Measurements from ENCODE around the gene ZBTB20.

Gene ZBTB20

DNA sequence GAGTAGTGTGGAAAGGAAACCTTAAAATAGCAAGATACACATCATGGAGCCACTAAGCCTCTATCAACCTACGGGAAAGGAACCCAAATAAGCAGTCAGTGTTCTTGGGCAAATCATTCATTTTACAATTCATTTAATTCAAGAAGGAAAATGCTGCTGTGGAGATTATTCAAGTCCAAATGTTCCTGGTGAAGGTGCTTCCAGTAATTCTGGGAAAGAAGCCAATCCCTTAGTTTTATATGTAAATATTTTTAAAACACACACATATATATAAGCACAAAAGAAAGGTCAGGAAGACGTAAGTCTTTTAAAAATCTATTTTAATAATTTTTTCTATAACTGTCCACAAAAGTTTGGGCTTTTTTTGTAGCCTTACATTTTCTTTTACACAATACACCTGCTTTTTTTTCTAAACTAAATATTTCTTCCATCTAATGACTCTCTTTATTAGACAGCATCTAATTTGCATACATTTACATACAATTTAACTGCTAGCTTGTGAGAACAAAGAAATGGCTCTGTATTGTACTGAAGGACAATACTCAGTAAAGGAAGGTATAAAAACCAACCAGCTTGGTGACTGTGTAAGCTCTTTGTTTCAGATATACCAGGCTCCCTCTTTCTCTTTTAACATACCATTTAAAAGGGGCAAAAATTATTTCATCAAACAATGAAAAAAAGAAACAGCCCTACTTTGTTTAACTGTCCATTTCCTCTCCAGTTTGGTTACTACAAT lies 269.5 kb downstream of the ZBTB20 start:
- in situ Hi-C loops (cut with MboI; ENCODE audit: low sequenced_read_pairs) = no loop called here

DNA sequence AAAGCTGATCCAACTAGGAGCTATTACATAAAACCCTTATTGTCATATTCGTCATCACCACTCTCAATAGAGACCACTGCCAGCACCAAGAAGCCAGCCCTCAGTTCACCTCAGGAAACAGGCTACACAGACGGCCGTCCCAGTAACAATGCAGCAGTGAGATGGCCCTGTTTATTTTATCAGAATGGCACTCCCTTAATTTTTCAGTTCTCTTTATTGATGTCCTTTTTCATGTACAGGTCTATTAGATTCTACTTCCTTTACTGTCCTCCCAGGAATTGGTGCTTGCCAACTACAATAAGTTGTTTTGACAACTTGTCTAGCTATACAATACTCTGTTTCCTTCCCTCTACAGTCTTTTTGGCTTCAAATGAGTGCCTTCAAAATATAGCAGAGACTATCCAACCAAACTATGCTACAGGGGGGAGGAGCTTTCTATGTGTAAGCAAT lies 272.5 kb downstream of the ZBTB20 start:
- in situ Hi-C loops (cut with MboI; ENCODE audit: low sequenced_read_pairs) = no loop called here

GRCh38 chr3:114873591-114873990 lies 273.5 kb downstream of the ZBTB20 start:
- in situ Hi-C loops (cut with MboI; ENCODE audit: low sequenced_read_pairs) = no loop called here

DNA sequence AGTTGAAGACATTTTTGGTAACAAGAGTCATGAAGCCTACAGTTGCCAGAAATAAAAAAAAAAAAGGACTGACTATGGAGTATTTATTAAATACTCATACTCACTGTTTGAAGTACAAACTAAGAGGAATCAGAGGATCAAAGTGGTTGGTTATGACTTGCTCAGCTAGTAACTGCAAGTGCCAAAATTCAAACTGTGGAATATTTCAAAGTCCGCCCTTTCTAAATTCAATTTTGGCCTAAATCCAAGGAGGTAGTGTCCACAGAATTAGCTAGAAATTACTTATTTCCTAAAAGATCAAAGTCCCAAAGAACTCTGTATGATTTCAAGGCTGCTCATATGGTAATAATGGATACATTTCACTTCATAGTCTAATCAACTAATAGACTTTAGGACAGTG lies 274.5 kb downstream of the ZBTB20 start:
- in situ Hi-C loops (cut with MboI; ENCODE audit: low sequenced_read_pairs) = no loop called here

DNA sequence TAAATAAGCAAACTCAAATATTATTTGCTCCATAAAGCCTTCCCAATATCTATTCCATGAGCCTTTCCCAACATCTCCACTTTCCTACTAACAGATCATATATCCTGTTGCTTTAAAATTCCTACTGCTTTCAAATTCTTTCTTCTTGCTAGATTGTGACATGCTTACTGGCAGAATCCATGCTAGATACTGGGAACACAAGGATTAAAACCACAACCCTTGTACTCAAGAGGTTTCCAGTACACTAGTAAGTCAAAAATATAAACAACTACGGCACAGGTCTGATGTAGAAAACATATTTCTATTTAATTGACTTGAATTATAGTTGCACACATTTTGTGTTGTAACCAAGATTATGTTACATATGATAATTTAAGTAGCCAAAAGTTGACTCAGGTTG lies 275.0 kb downstream of the ZBTB20 start:
- in situ Hi-C loops (cut with MboI; ENCODE audit: low sequenced_read_pairs) = no loop called here

GRCh38 chr3:114867835-114868503 lies 279.1 kb downstream of the ZBTB20 start:
- in situ Hi-C loops (cut with MboI; ENCODE audit: low sequenced_read_pairs) = no loop called here

DNA sequence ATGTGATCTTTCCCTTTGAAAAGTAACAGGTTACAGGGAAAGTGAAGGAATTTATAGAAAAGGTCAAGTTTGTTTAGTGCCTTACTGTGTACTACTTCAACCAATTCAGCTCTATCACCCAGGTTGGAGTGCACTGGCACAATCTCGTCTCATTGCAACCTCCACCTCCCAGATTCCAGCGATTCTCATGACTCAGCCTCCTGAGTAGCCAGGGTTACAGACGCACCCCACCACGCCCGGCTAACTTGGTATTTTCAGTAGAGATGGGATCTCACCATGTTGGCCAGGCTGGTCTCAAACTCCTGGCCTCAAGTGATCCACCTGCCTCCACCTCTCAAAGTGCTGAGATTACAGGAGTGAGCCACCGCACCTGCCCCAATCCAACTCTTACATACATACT lies 279.7 kb downstream of the ZBTB20 start:
- in situ Hi-C loops (cut with MboI; ENCODE audit: low sequenced_read_pairs) = no loop called here

DNA sequence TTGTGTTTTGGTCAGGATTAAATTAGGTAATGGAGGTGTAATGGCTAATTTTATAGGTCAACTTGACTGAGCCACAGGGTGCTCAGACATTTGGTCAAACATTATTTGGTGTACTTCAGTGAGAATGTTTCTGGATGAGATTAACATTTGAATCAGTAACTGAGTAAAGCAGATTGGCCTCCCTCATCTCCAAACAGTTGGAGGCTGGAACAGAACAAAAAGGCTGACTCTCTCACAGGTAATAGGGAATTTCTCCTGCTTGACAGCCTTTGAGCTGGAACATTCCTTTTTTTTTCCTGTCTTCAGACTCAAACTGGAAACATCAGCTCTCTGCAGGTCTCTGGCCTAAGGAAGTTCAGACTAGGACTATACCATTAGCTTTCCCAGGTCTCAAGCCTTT lies 280.7 kb downstream of the ZBTB20 start:
- in situ Hi-C loops (cut with MboI; ENCODE audit: low sequenced_read_pairs) = no loop called here

DNA sequence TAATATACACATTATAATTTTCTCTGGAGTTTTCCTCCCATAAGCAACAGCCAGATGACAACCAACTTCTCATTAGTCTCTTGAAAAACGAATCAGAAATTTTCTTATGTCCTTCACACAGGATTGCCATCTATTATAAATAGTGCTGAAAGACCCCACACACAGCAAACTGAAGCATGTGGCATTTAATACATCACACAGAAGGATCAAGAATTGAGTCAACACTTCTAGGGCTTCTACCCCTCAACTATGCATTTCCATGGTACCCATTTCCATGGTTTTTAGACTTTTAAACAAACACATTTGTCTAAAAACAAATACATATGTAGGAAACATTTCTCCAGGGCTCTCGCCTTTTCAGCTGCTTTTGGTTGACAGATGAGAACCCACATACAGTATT lies 282.1 kb downstream of the ZBTB20 start:
- in situ Hi-C loops (cut with MboI; ENCODE audit: low sequenced_read_pairs) = no loop called here

GRCh38 chr3:114863848-114864247 lies 283.2 kb downstream of the ZBTB20 start:
- in situ Hi-C loops (cut with MboI; ENCODE audit: low sequenced_read_pairs) = no loop called here

DNA sequence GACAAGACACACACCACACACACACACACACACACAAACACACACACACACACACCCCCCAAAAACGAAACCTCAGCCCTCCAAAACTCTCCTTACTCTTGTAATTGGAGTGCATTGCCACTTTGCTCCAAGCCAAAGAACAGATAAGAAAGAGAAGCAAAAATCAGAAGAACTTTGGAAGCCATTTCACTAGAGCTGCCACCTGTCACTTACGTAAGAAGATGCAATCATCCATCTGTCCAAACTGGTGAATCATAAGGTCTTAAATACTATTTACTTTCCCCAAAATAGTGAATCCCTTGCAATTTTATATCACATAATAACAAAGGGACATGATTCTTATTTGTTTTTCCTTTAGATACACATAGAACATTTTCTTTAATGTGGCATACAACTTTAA lies 285.4 kb downstream of the ZBTB20 start:
- in situ Hi-C loops (cut with MboI; ENCODE audit: low sequenced_read_pairs) = no loop called here

- in situ Hi-C loops (cut with MboI; ENCODE audit: low sequenced_read_pairs) = no loop called here
Observed at GRCh38 chr3:114860531-114860930, 286.6 kb downstream of the ZBTB20 start.

DNA sequence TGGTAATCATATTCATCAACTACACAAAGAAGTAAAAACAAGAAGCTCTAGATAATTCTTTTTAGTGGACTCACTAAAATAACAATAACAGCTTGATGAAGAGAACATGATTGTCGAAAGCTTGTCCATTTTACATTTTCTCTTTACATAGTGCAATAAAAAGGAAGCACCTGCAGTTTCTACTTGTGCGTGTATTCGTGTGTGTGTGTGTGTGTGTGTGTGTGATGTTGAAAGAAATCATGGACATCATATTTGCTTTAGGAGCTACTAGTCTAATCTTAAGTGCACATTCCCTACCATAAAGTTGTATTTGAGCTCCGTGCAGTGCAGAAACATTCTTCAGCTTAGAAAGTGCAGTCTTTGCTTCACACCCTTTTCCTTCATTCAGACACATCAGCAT lies 288.8 kb downstream of the ZBTB20 start:
- in situ Hi-C loops (cut with MboI; ENCODE audit: low sequenced_read_pairs) = no loop called here

DNA sequence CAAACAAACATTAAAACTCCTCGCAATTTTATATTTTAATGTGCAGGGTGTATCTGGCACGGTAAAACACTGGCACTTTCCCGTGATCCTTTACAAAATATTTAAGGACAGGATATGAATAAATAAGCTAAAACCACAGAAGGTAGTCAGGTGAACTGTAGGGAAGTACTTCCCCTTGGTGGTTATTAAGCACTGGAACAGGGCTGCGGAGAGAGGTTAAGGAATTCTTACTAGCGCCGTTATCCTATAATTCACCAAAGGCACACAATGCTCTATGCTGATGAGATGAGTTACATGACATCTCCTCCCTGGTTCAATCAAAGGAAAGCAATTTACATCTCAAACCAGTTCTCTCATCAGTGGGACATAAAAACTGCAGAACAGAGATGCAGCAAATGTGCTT lies 289.8 kb downstream of the ZBTB20 start:
- in situ Hi-C loops (cut with MboI; ENCODE audit: low sequenced_read_pairs) = no loop called here

DNA sequence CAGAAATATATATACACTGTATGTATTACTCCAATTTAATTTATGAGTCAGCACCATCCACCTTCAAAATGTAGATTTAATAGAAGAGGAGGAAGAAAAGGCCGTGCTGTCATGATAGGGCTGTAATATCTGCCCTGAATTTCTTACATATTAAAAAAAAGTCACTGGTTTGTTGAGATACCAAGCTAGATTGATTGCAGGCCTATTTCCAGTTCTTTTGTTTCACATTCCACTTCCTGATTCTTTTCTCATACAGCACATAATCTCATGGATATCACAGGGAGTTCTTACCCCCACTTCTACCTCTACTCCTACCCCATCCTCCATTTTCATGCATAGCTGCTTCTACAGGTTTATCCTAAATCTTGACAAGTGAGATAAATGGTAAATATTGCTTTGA lies 290.3 kb downstream of the ZBTB20 start:
- in situ Hi-C loops (cut with MboI; ENCODE audit: low sequenced_read_pairs) = no loop called here

- in situ Hi-C loops (cut with MboI; ENCODE audit: low sequenced_read_pairs) = no loop called here
Observed at GRCh38 chr3:114855839-114856238, 291.2 kb downstream of the ZBTB20 start.

DNA sequence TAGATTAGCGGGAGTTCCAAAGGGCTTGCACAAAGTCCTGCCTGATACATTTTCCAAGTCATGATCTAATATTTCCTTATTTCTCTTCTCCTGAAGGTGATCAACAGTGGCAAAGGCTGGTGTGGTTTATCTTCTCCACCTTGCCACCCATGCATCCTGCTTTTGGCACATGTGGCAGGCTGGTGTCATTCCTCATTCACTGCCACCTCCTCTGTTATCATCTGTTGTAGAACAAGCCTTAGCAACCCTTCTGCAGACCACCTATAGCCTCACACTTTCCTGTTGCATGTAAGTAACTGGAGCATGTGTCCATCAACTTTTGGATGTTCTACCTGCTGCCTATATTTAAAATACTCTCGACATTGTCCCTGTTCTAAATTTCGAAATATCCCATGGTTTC lies 294.1 kb downstream of the ZBTB20 start:
- in situ Hi-C loops (cut with MboI; ENCODE audit: low sequenced_read_pairs) = no loop called here

DNA sequence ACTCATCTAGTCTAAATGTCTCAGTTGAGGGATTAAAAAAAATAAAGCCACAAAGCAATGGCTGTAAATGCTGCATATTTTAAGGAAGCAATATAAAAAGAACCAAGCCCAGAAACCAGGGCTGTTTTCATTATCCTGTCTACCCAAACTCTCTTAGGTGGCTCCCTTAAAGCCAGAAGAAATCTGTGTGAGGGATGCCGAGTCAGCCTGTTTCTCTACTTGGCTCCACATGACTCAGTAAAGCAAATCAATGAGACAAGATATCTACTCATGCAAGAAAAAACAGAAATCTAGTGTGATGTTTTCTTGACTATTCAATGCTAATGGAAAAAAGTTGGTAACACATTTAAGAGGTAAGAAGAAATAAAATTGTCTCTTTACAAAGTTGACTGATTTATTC lies 296.2 kb downstream of the ZBTB20 start:
- in situ Hi-C loops (cut with MboI; ENCODE audit: low sequenced_read_pairs) = no loop called here

GRCh38 chr3:114848643-114849350 lies 298.3 kb downstream of the ZBTB20 start:
- in situ Hi-C loops (cut with MboI; ENCODE audit: low sequenced_read_pairs) = no loop called here

GRCh38 chr3:114848082-114848481 lies 299.0 kb downstream of the ZBTB20 start:
- in situ Hi-C loops (cut with MboI; ENCODE audit: low sequenced_read_pairs) = no loop called here

GRCh38 chr3:114847564-114847963 lies 299.5 kb downstream of the ZBTB20 start:
- in situ Hi-C loops (cut with MboI; ENCODE audit: low sequenced_read_pairs) = no loop called here

DNA sequence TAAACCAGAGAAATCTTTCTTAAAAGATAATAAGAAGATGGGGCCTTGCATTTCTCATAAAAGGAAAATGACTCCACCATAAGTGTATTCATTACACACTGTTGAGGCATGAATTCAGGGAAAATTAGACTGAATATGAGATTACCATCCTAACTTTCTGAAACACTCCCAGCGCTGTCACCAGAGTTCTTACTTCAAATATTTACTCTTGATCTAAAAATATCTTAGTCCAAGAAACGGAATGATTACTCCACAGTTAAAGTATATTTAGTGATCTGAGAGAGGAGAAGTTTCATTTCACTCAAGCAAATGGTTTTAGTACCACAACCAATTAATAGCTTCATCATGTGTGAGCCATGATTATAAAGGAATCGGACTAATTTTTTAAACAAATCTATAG lies 300.3 kb downstream of the ZBTB20 start:
- in situ Hi-C loops (cut with MboI; ENCODE audit: low sequenced_read_pairs) = no loop called here

Measured in HL-60/S4 (cell line).